Nephron (organoid): ENCODE results near the gene CHRNA1.
A peak's percentile ranks its signal among the peaks of the same experiment; 100 is the strongest.

Experiments
- H3K27ac Mint-ChIP-seq, 3 experiments: 2 replicates each; pipeline ENCODE4 v1.8.0; 2020; ENCODE audit warnings: mixed read lengths in 3 of 3, mild to moderate bottlenecking in 2 of 3, moderate library complexity in 1 of 3
- H3K27me3 Mint-ChIP-seq: 2 replicates; pipeline ENCODE4 v1.8.0; 2021; ENCODE audit warnings: low read depth, mild to moderate bottlenecking, moderate library complexity, mixed read lengths
- H3K36me3 Mint-ChIP-seq: 2 replicates; pipeline ENCODE4 v1.8.0; 2020; ENCODE audit warnings: low read depth, mixed read lengths
- H3K4me1 Mint-ChIP-seq: 2 replicates; pipeline ENCODE4 v1.8.0; 2020; ENCODE audit warnings: mixed read lengths
- H3K4me3 Mint-ChIP-seq, 3 experiments: 2 replicates each; pipeline ENCODE4 v1.8.0; 2020; ENCODE audit warnings: mild to moderate bottlenecking in 3 of 3, mixed read lengths in 3 of 3, moderate library complexity in 2 of 3
- H3K9me3 Mint-ChIP-seq: 2 replicates; pipeline ENCODE4 v1.8.0; 2020; ENCODE audit warnings: mixed read lengths
- CTCF ChIP-seq, 3 experiments: fragments of 200-600 bp; sonication (generic); IDR thresholded peaks; one replicate each; pipeline ENCODE4 v1.5.0; 2021; ENCODE audit warnings: antibody characterized with exemption in 3 of 3; ENCODE audit not compliant: unreplicated experiment in 3 of 3

CHRNA1 gene

GRCh38 chr2:174787487-174788205, 23.4 kb upstream of the CHRNA1 start:
- no peaks in the 10 kb centered on the region for H3K27me3 Mint-ChIP-seq
- no peaks in the 10 kb centered on the region for H3K36me3 Mint-ChIP-seq
- H3K27ac Mint-ChIP-seq, result peak overlapping the region in 2 of 3 experiments; percentile 55 to 57
- no peaks in the 10 kb centered on the region for H3K9me3 Mint-ChIP-seq
- no peak for TF ChIP-seq CTCF (IDR thresholded peaks at IDR 0.05; ENCODE audit: unreplicated experiment in 3 of 3)
- H3K4me1 Mint-ChIP-seq, result peaks cover 22% of the 10 kb centered on the region
- no peak overlapping the region for H3K4me3 Mint-ChIP-seq

- peak overlapping the region in 1 of 3 experiments; percentile 32 for H3K27ac Mint-ChIP-seq
- no peaks in the 10 kb centered on the region for H3K9me3 Mint-ChIP-seq
- no peaks in the 10 kb centered on the region for H3K36me3 Mint-ChIP-seq
- H3K27me3 Mint-ChIP-seq, result no peaks in the 10 kb centered on the region
- peaks cover 22% of the 10 kb centered on the region for H3K4me1 Mint-ChIP-seq
- TF ChIP-seq CTCF (IDR thresholded peaks at IDR 0.05; ENCODE audit: unreplicated experiment in 3 of 3), result no peak
- no peak overlapping the region for H3K4me3 Mint-ChIP-seq
Observed at GRCh38 chr2:174786066-174786725, 21.9 kb upstream of the CHRNA1 start.

- Mint-ChIP-seq H3K36me3 (no peaks in the 10 kb centered on the region), H3K4me1 (peaks cover 22% of the 10 kb centered on the region), H3K27me3 (no peaks in the 10 kb centered on the region), H3K27ac (peak overlapping the region in 1 of 3 experiments; percentile 32), H3K9me3 (no peaks in the 10 kb centered on the region), H3K4me3 (no peak overlapping the region)
- TF ChIP-seq CTCF (IDR thresholded peaks at IDR 0.05; ENCODE audit: unreplicated experiment in 3 of 3), result no peak
Observed at GRCh38 chr2:174785481-174785880, 21.2 kb upstream of the CHRNA1 start.

- Mint-ChIP-seq H3K27me3 (no peaks in the 10 kb centered on the region), H3K36me3 (no peaks in the 10 kb centered on the region), H3K27ac (no peak overlapping the region), H3K4me1 (peaks cover 22% of the 10 kb centered on the region), H3K4me3 (no peak overlapping the region), H3K9me3 (no peaks in the 10 kb centered on the region)
- TF ChIP-seq CTCF (IDR thresholded peaks at IDR 0.05; ENCODE audit: unreplicated experiment in 3 of 3), result no peak
Observed at GRCh38 chr2:174784909-174785308, 20.6 kb upstream of the CHRNA1 start.

- Mint-ChIP-seq H3K4me1 (peaks cover 22% of the 10 kb centered on the region), H3K9me3 (no peaks in the 10 kb centered on the region), H3K4me3 (no peak overlapping the region), H3K27ac (no peak overlapping the region), H3K27me3 (no peaks in the 10 kb centered on the region), H3K36me3 (no peaks in the 10 kb centered on the region)
- no peak for TF ChIP-seq CTCF (IDR thresholded peaks at IDR 0.05; ENCODE audit: unreplicated experiment in 3 of 3)
Observed at GRCh38 chr2:174784316-174784715, 20.0 kb upstream of the CHRNA1 start.

GRCh38 chr2:174781996-174782395, 17.7 kb upstream of the CHRNA1 start:
- H3K27me3 Mint-ChIP-seq, result no peaks in the 10 kb centered on the region
- TF ChIP-seq CTCF (IDR thresholded peaks at IDR 0.05; ENCODE audit: unreplicated experiment in 3 of 3), result no peak
- H3K4me3 Mint-ChIP-seq, result no peak overlapping the region
- peaks cover 35% of the 10 kb centered on the region for H3K4me1 Mint-ChIP-seq
- H3K9me3 Mint-ChIP-seq, result no peaks in the 10 kb centered on the region
- H3K36me3 Mint-ChIP-seq, result no peaks in the 10 kb centered on the region
- H3K27ac Mint-ChIP-seq, result no peak overlapping the region
